HepG2 (cell line): ENCODE data around the gene MTA1. TPM values are rescaled to one million over a fixed set of nuclear protein-coding genes. Genes with fewer than 3 reads are reported as not detected.

Experiments
- ATAC-seq: fragments of 200-7000 bp; cut with Tn5 transposase; 3 replicates; pipeline ENCODE4 v1.9.1; 2020; ENCODE audit warnings: mild to moderate bottlenecking, moderate library complexity
- BruUV-seq: library from RNA; stranded (reverse); fragments of 400-500 nt; replicated peaks from 2 replicates; lab custom pipeline; 2021; lab: Mats Ljungman, UMichigan
- CTCF ChIA-PET: fragments of 300-600 bp; formaldehyde crosslinking; extraction: SDS; loops from one replicate; lab custom pipeline; 2021; ENCODE audit warnings: low total read pairs, inconsistent platforms, low intra/inter-chr PET ratio; lab: Yijun Ruan, JAX
- POLR2A ChIA-PET: fragments of 350-600 bp; sonication (Branson Sonifier 250); formaldehyde crosslinking; loops from one replicate; lab custom pipeline; 2020; ENCODE audit warnings: antibody characterized with exemption, inconsistent platforms; lab: Yijun Ruan, JAX
- DNase-seq: peaks from one replicate; pipeline ENCODE4 v3.0.0-alpha.2; 2015; ENCODE audit warnings: low spot score
- FAIRE-seq: peaks from 3 replicates; lab custom pipeline; 2011; peaks lifted over from hg19 to GRCh38; lab: Jason Lieb, UNC
- H2AFZ ChIP-seq: one replicate; pipeline ENCODE4 v1.6.1; 2011; ENCODE audit warnings: low read length, inconsistent platforms
- H3K27ac ChIP-seq: fragments of 300-600 bp; 3 replicates; pipeline ENCODE4 v1.8.0; 2011; ENCODE audit warnings: mixed run types, mild to moderate bottlenecking, mixed read lengths, low read length, inconsistent platforms; ENCODE audit not compliant: insufficient read depth; ENCODE audit errors: extremely low read length
- H3K27me3 ChIP-seq, 2 experiments: fragments of 200-600 bp in 1 of 2; 2 replicates in 1 of 2; 3 replicates in 1 of 2; pipeline versions ENCODE4 v1.6.0 to v1.8.0; 2011; ENCODE audit warnings: low read length in 2 of 2, mild to moderate bottlenecking in 2 of 2, moderate library complexity in 2 of 2, inconsistent platforms in 1 of 2; ENCODE audit not compliant: insufficient read depth in 2 of 2, control insufficient read depth in 1 of 2
- H3K36me3 ChIP-seq, 2 experiments: fragments of 200-600 bp in 1 of 2; replicated peaks in 1 of 2; 2 replicates in 1 of 2; 3 replicates in 1 of 2; pipeline versions ENCODE4 v1.5.1 to v1.8.0; 2011; ENCODE audit warnings: low read length in 2 of 2, inconsistent platforms in 1 of 2; ENCODE audit not compliant: insufficient read depth in 2 of 2, control insufficient read depth in 1 of 2
- H3K4me1 ChIP-seq: 2 replicates; pipeline ENCODE4 v1.5.1; 2012; ENCODE audit warnings: low read length, inconsistent platforms; ENCODE audit not compliant: insufficient read depth
- H3K4me2 ChIP-seq: 2 replicates; pipeline ENCODE4 v1.6.0; 2011; ENCODE audit warnings: low read depth, low read length, inconsistent platforms
- H3K4me3 ChIP-seq, 3 experiments: fragments of 200-600 bp in 1 of 3; sonication (generic), shearing (Covaris generic) in 1 of 3; replicated peaks in 1 of 3; 2 replicates each; pipeline ENCODE4 v1.5.1; 2011 to 2016; ENCODE audit warnings: low read length in 3 of 3, inconsistent platforms in 2 of 3, low read depth in 2 of 3, mild to moderate bottlenecking in 2 of 3, control low read depth in 1 of 3, mixed read lengths in 1 of 3; ENCODE audit not compliant: insufficient read depth in 1 of 3
- H3K79me2 ChIP-seq: one replicate; pipeline ENCODE4 v1.6.1; 2011; ENCODE audit warnings: low read length, inconsistent platforms; ENCODE audit not compliant: insufficient read depth
- H3K9ac ChIP-seq: 2 replicates; pipeline ENCODE4 v1.6.0; 2011; ENCODE audit warnings: mild to moderate bottlenecking, low read depth, low read length, inconsistent platforms; ENCODE audit not compliant: insufficient read depth
- H3K9me3 ChIP-seq: 2 replicates; pipeline ENCODE4 v1.5.1; 2012; ENCODE audit warnings: mild to moderate bottlenecking, low read length
- H4K20me1 ChIP-seq: 2 replicates; pipeline ENCODE4 v1.6.0; 2011; ENCODE audit warnings: inconsistent platforms, mild to moderate bottlenecking, low read length, moderate library complexity; ENCODE audit not compliant: insufficient read depth
- ATAD3A ChIP-seq: sonication (generic); formaldehyde crosslinking; IDR thresholded peaks from 2 replicates; pipeline ENCODE4 v1.4.0; 2020; ENCODE audit warnings: missing genetic modification reagents
- CBX1 ChIP-seq: IDR thresholded peaks from one replicate; pipeline ENCODE4 v1.6.1; 2016; ENCODE audit warnings: antibody characterized with exemption, low read depth
- CREM ChIP-seq, 2 experiments: sonication (generic) in 1 of 2; formaldehyde crosslinking in 1 of 2; IDR thresholded peaks; 2 replicates each; pipeline versions ENCODE4 v1.4.0 to v1.6.1; 2016 to 2020; ENCODE audit warnings: antibody characterized with exemption in 1 of 2, mild to moderate bottlenecking in 1 of 2, missing genetic modification reagents in 1 of 2
- GTF2F1 ChIP-seq: fragments of 150-350 bp; IDR thresholded peaks from 2 replicates; pipeline ENCODE4 v1.6.1; 2014; ENCODE audit warnings: low read length
- HNRNPL ChIP-seq: fragments of 200-400 bp; formaldehyde crosslinking; IDR thresholded peaks from 2 replicates; pipeline ENCODE4 v1.6.1; 2017; ENCODE audit warnings: mild to moderate bottlenecking, low read depth, low read length
- HOXA7 ChIP-seq: sonication (generic); formaldehyde crosslinking; IDR thresholded peaks from 2 replicates; pipeline ENCODE4 v1.8.1; 2022; ENCODE audit warnings: mild to moderate bottlenecking, missing genetic modification reagents, moderate library complexity
- NR1H2 ChIP-seq: sonication (generic); formaldehyde crosslinking; IDR thresholded peaks from 2 replicates; pipeline ENCODE4 v1.8.1; 2022; ENCODE audit warnings: low read depth, missing genetic modification reagents, borderline replicate concordance
- NR2C2 ChIP-seq: sonication (generic); formaldehyde crosslinking; IDR thresholded peaks from 2 replicates; pipeline ENCODE4 v1.4.0; 2020; ENCODE audit warnings: missing genetic modification reagents, mild to moderate bottlenecking, moderate library complexity, borderline replicate concordance
- PBX2 ChIP-seq: IDR thresholded peaks from 2 replicates; pipeline ENCODE4 v1.6.1; 2016; ENCODE audit warnings: control low read depth
- RBFOX2 ChIP-seq: fragments of 200-400 bp; formaldehyde crosslinking; IDR thresholded peaks from 2 replicates; pipeline ENCODE4 v1.6.1; 2017; ENCODE audit warnings: low read depth, mild to moderate bottlenecking, low read length
- RXRB ChIP-seq: IDR thresholded peaks from 2 replicates; pipeline ENCODE4 v1.6.1; 2016; ENCODE audit warnings: borderline replicate concordance, missing genetic modification reagents, missing compliant biosample characterization
- SRF ChIP-seq: IDR thresholded peaks from 2 replicates; pipeline ENCODE4 v1.6.1; 2011; ENCODE audit warnings: mild to moderate bottlenecking, low read depth, low read length, moderate library complexity
- TEAD2 ChIP-seq: sonication (generic); formaldehyde crosslinking; IDR thresholded peaks from 2 replicates; pipeline ENCODE4 v1.9.0; 2021; ENCODE audit warnings: missing genetic modification reagents
- TFE3 ChIP-seq: IDR thresholded peaks from 2 replicates; pipeline ENCODE4 v1.6.1; 2016
- ZNF569 ChIP-seq: sonication (generic); formaldehyde crosslinking; IDR thresholded peaks from 2 replicates; pipeline ENCODE4 v1.5.0; 2020; ENCODE audit warnings: mild to moderate bottlenecking, missing genetic modification reagents, moderate library complexity, borderline replicate concordance
- ZNF768 ChIP-seq: sonication (generic); formaldehyde crosslinking; IDR thresholded peaks from 2 replicates; pipeline ENCODE4 v1.4.0; 2020; ENCODE audit warnings: missing genetic modification reagents
- WGBS: methylation state at CpG from one replicate; pipeline ENCODE4 v1.1.6; 2017; ENCODE audit warnings: low lambda C conversion rate; 5-methylcytosine and 5-hydroxymethylcytosine counted together
- in situ Hi-C: cut with HindIII; loops from 2 replicates; pipeline ENCODE4 v1.10.0; 2017; ENCODE audit warnings: low pct_unique_long_range_greater_than_20kb; ENCODE audit not compliant: extremely low pct_ligation_motif_present
- intact Hi-C: fragments of 100-400 bp; cut with micrococcal nuclease; formaldehyde crosslinking; loops from one replicate; pipeline ENCODE4 v1.10.0; 2022; ENCODE audit not compliant: unreplicated experiment
- polyA plus RNA-seq, 8 experiments: library from polyadenylated mRNA; depleted of rRNA in 3 of 8; stranded (reverse) in 7 of 8; unstranded in 1 of 8; fragments of >200 nt; fragmentation: Illumina TruSeq in 4 of 8; extraction: Trizol in 4 of 8; gene quantifications; 2 replicates each; pipeline versions ENCODE4 v1.2.1 to v1.2.3, GENCODE V29; 2011 to 2016; ENCODE audit warnings: low read depth in 4 of 8, missing spikeins in 1 of 8, mixed read lengths in 1 of 8; ENCODE audit not compliant: insufficient read depth in 1 of 8
- total RNA-seq, 5 experiments: library from RNA; depleted of rRNA; stranded (reverse); fragments of >200 nt; fragmentation: Illumina TruSeq; extraction: Trizol; gene quantifications; 2 replicates each; pipeline ENCODE4 v1.2.3, GENCODE V29; 2016; ENCODE audit warnings: low read depth in 1 of 5

MTA1 gene
- total and polyA plus RNA-seq, 2 of the 13 experiments (the other 11 are each of a cell fraction or from before 2014, with no cell fraction given): 35.2 to 85.8 TPM

- Histone ChIP-seq H3K79me2 (peaks cover 24% of the 10 kb centered on the region), H3K4me1 (no peaks in the 10 kb centered on the region), H3K27me3 (no peaks in the 10 kb centered on the region), H3K27ac (no peak overlapping the region), H3K4me3 (no peak overlapping the region), H3K9ac (no peak overlapping the region), H3K36me3 (peaks cover 10 to 35% of the 10 kb centered on the region in 2 experiments), H4K20me1 (no peaks in the 10 kb centered on the region), H2AFZ (no peak overlapping the region), H3K9me3 (no peaks in the 10 kb centered on the region), H3K4me2 (no peak overlapping the region)
- FAIRE-seq (no peak), ATAC-seq (no peak; the same call in 2 of the 3 replicates), DNase-seq (no peak)
- TF ChIP-seq NR1H2 (CRISPR knock-in tag) (no peak), TEAD2 (CRISPR knock-in tag) (no peak), RBFOX2 (peak; percentile 17; the same call in 1 of the 2 replicates), HNRNPL (0 out of 2 replicates have a peak, but pooled peaks have one; percentile 23)
- intact Hi-C loops (no loop called here), in situ Hi-C loops (no loop called here)
- WGBS: 98% methylated on average over 9 of the region's 15 CpGs
- POLR2A ChIA-PET: no interaction called here
- BruUV-seq: no TSS peak
- CTCF ChIA-PET: no interaction called here
These were observed 20.9 kb downstream of the MTA1 start for GRCh38 chr14:105440554-105440900.

GRCh38 chr14:105440992-105441391 is 21.4 kb downstream of the MTA1 start:
- no peak for TF ChIP-seq ZNF768 (CRISPR knock-in tag)
- no peak for TF ChIP-seq HOXA7 (CRISPR knock-in tag)
- no peak for TF ChIP-seq PBX2 (CRISPR knock-in tag)
- no peak for TF ChIP-seq RXRB (CRISPR knock-in tag)
- TF ChIP-seq CREM (IDR thresholded peaks at IDR 0.05): no peak
- no peak for TF ChIP-seq CREM (CRISPR knock-in tag; IDR thresholded peaks at IDR 0.05)
- no peak for TF ChIP-seq ZNF569 (CRISPR knock-in tag)
- no peak for TF ChIP-seq SRF
- no peak for TF ChIP-seq TFE3 (CRISPR knock-in tag)
- no peak for TF ChIP-seq GTF2F1
- TF ChIP-seq CBX1: no peak
- TF ChIP-seq NR2C2 (CRISPR knock-in tag): no peak
- no peak for TF ChIP-seq ATAD3A
- BruUV-seq: no TSS peak
- FAIRE-seq (no peak), ATAC-seq (no peak), DNase-seq (no peak)
- no peaks in the 10 kb centered on the region for H3K27me3 ChIP-seq
- in situ Hi-C loops: no loop called here
- peaks cover 10 to 35% of the 10 kb centered on the region in 2 experiments for H3K36me3 ChIP-seq
- 96% methylated on average over 9 of the region's 9 CpGs for WGBS
- CTCF ChIA-PET: no interaction called here
- H3K9me3 ChIP-seq: no peaks in the 10 kb centered on the region
- intact Hi-C loops: no loop called here
- H3K4me1 ChIP-seq: peaks cover 2% of the 10 kb centered on the region; the same call in 1 of the 2 replicates
- no peaks in the 10 kb centered on the region for H4K20me1 ChIP-seq
- H3K27ac ChIP-seq: no peak overlapping the region
- H3K4me3 ChIP-seq: no peak overlapping the region
- no peak overlapping the region for H2AFZ ChIP-seq
- POLR2A ChIA-PET: no interaction called here
- H3K9ac ChIP-seq: no peak overlapping the region
- H3K79me2 ChIP-seq: peaks cover 21% of the 10 kb centered on the region
- no peak overlapping the region for H3K4me2 ChIP-seq
